CD4-positive, alpha-beta T cell treated with Interleukin-17A for 1 hour (primary cell): ENCODE measurements around the gene MEA1.

Experiments used
- DNase-seq: peaks from one replicate; pipeline ENCODE4 v3.0.0-alpha.2; 2020

MEA1 gene

DNA sequence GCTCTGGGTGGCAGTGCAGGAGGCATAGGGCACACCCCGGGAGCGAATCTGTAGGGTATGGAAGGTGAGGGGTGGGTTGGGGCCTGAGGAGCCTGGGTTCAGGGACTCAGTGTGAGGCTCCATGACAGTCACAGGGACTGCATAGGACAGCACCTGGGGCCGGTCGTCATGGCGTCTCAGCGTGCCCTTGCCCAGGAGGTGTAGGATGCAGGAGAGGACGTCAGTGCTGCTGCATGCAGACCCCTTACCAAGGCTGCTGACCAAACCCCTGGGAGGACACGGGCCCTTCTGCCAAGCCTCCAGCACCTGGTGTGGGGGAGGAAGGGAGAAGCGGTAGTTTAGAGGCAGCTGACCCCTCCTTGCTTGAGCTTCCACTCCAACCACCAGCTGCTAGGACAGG is 24.0 kb upstream of the MEA1 start:
- no peak for DNase-seq

- no peak for DNase-seq
These were observed 23.5 kb upstream of the MEA1 start for GRCh38 chr6:43037197-43037596.

- no peak for DNase-seq
These were observed 23.0 kb upstream of the MEA1 start for GRCh38 chr6:43036712-43037111.

DNA sequence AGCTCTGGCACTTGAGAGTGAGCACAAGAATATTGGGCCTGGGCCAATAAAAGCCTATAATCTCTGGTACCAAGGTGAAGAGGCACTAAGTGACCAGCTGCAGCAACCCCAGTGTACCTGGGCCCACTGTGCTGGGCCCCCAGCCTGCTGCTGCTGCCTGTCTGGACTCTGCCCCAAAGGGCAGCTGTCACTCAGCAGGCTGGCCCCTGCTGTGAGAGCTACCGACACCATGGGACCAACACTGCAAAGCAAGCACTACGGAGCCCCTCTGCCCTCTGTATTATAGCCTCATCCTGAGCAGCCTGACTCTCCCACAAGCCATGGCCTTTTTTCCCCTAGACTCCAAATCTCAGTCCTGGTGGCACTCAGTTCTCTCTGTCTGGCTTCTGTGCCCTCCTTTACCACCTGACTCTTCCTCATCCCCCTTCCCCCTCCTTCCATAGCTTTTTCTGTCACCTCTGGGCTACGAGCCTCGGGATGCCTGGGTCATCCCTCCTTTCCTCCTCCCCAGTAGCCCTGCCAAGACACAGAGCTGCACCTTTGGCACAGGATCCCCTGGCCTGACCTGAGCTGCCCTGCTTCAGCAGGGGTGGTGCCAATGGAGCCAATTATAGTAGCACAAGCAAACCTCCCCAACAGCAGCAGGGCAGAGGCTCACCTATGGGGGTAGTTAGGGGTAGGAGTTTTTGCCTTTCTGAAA is 21.9 kb upstream of the MEA1 start:
- DNase-seq, result no peak

- no peak for DNase-seq
These were observed 20.4 kb upstream of the MEA1 start for GRCh38 chr6:43034190-43034525.

DNA sequence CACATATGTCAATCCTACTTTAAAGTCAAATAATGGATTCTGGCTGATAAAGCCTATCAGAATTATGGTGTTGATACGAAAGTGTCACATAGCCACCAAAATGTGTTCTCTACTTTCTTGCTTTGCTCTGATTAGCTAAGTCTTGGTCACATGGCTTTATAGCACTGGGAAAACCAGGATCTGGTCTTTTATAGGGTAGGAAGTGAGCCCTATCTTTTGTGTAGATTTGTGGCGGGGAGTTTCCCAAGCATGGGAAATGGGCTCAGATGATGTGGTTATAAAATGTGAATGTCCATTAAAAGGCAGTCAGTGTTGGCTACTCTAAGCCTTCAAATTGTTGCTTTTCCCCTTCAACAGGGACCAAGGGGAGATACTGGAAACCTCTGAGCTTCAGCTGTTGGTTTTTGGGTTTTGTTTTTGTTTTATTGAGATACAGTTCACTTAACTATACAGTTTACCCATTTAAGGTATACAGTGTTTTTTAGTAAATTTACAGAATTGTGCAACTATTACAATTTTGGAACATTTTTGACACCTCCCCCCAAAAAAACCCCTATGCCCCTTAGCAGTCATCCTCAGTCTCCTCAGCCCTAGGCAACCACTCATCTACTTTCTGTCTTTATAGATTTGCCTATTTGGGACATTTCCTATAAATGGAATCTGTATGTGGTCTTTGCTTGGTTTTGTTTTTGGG is 19.9 kb upstream of the MEA1 start:
- DNase-seq, result no peak

- no peak for DNase-seq
These were observed 18.6 kb upstream of the MEA1 start for GRCh38 chr6:43032326-43032725.

GRCh38 chr6:43029120-43029519 is 15.4 kb upstream of the MEA1 start:
- DNase-seq, result no peak

- DNase-seq, result no peak
These were observed 12.6 kb upstream of the MEA1 start for GRCh38 chr6:43026365-43026764.

GRCh38 chr6:43024436-43024835 is 10.7 kb upstream of the MEA1 start:
- no peak for DNase-seq

GRCh38 chr6:43021270-43022047 is 7.7 kb upstream of the MEA1 start, which contains the start of gene RRP36:
Gene RRP36 (plus strand): TSS chr6:43021623. CDS start chr6:43021655, 32 bp downstream.
- peak; percentile 65 for DNase-seq

- no peak for DNase-seq
These were observed 7.1 kb upstream of the MEA1 start for GRCh38 chr6:43020847-43021246.

GRCh38 chr6:43020052-43020705 is 6.4 kb upstream of the MEA1 start:
- no peak for DNase-seq

GRCh38 chr6:43019152-43019551 is 5.4 kb upstream of the MEA1 start:
- no peak for DNase-seq

DNA sequence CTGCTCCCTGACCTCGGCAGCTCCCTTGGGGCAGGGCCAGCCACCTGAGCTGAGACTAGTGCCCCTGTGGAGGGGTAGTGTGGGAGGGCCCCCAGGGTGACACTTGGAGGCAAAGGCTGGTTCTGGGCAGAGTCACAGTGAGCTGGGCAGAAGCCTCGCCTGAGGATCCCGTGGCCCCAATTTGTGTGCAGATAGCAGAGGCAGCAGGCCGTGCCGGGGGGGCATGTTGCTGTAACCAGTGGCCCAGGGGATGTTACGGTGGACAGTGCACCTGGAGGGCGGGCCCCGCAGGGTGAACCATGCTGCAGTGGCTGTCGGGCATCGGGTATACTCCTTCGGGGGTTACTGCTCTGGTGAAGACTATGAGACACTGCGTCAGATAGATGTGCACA is 3.2 kb upstream of the MEA1 start:
- no peak for DNase-seq

DNA sequence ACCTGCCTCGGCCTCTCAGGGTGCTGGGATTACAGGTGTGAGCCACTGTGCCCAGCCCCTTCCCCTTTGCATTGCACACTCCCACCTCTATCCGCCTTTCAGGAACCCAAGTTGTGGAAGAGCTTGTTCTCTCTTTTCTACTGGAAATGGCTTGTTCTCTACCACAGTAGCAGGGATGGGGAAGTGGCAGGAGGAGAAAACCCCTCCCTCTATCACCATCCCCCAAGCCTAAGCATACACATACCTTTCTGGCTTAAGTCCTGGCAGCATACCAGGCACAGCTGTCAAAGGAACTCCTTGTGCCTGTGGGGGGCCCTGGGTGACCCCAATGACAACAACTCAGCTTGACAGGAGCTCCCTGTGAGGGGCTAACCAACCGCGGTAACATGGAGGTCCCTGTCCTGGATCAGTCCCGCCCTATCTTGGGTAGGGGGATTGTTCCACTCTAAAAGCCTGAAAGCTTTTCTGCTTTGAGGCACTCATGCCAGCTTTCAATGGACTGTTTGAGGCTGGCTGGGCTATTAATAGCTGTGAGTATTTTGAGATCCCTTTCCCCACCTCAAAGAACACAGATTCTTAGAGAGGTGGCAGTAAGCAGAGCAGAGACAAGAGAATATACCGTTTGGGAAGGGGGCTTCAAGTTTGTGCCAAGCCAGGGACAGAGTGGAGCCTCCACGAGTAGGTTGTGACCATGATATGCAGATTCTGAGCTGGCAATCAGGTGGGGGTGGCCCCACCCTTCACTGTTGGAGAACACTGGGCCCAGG is 2.6 kb upstream of the MEA1 start:
- DNase-seq, result no peak

- DNase-seq, result no peak
These were observed 726 bp upstream of the MEA1 start for GRCh38 chr6:43014434-43014909.

- no peak for DNase-seq
These were observed 476 bp downstream of the MEA1 start for GRCh38 chr6:43013097-43013842.

GRCh38 chr6:43012364-43012763 is 1.4 kb downstream of the MEA1 start:
- no peak for DNase-seq

DNA sequence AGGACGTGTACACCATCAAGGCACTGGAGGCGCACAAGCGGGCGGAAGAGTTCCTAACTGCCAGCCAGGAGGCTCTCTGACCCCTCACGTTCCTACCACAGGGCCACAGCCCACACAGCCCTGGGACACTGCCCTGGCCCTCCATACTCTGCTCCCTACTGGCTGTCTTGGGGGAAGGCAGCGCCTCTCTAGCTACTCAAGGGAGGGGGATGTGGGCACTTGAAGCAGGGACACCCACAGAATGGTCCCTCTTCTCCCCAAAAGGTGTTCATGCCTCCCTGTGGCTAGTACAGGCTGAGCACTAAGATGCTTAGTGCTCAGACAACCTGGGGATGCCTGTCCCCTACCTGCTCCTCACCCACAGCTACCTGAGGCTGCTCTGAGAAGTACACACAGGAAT is 2.5 kb downstream of the MEA1 start:
- DNase-seq, result no peak

DNA sequence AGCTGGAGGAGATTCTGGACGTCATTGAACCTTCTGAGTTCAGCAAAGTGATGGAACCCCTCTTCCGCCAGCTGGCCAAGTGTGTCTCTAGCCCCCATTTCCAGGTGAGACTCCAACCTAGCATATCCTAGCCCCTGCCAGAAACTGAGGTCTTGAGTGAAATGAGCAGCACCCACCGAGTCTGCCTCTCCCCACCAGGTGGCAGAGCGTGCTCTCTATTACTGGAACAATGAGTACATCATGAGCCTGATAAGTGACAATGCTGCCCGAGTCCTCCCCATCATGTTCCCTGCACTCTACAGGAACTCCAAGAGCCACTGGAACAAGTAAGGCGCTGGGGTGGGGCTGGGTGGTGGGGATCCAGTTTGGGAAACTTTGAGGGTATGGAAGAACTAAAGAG is 4.6 kb downstream of the MEA1 start:
- DNase-seq, result peak; percentile 46

DNA sequence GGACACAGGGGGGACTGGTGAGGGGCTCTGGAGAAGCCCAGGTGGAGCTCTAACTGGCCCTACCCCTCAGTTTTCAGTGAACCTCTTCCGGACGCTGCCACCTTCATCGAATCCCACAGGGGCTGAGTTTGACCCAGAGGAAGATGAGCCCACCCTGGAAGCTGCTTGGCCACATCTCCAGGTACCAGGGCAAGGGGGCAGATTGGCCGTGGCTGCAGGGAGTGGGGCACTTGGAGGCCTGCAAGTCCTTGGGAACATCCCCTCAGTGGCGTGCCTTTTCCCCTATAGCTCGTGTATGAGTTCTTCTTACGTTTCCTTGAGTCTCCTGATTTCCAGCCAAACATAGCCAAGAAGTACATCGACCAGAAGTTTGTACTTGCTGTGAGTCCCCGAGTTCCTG is 6.6 kb downstream of the MEA1 start:
- DNase-seq, result no peak
